Neural progenitor cell (in vitro differentiated cells): ENCODE measurements around the gene ADORA1.

Experiments
- EZH2phosphoT487 ChIP-seq: fragments of 200-600 bp; sonication (generic); IDR thresholded peaks from 2 replicates; pipeline ENCODE4 v1.6.1; 2017; ENCODE audit warnings: antibody characterized with exemption
- TF ChIP-seq, protein P1 (sequence below): fragments of 200-600 bp; sonication (generic); IDR thresholded peaks from 2 replicates; pipeline ENCODE4 v1.5.1; 2017; ENCODE audit warnings: antibody characterized with exemption, mild to moderate bottlenecking

DNA sequence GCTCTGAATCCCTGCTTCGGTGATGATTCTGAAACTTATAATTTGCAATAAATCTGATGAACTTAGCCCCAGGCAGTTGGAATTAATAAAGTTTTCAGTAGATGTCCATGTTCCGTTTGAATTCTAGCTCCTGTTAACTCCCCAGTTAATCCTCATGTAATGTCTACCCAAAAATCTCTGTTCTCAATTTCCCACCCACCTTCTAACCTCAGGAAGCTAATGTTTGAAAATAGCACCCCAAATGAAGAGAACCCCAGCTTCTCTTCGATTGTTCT is 45.4 kb upstream of the ADORA1 start:
- no peak for TF ChIP-seq EZH2phosphoT487
- TF ChIP-seq, protein P1, sequence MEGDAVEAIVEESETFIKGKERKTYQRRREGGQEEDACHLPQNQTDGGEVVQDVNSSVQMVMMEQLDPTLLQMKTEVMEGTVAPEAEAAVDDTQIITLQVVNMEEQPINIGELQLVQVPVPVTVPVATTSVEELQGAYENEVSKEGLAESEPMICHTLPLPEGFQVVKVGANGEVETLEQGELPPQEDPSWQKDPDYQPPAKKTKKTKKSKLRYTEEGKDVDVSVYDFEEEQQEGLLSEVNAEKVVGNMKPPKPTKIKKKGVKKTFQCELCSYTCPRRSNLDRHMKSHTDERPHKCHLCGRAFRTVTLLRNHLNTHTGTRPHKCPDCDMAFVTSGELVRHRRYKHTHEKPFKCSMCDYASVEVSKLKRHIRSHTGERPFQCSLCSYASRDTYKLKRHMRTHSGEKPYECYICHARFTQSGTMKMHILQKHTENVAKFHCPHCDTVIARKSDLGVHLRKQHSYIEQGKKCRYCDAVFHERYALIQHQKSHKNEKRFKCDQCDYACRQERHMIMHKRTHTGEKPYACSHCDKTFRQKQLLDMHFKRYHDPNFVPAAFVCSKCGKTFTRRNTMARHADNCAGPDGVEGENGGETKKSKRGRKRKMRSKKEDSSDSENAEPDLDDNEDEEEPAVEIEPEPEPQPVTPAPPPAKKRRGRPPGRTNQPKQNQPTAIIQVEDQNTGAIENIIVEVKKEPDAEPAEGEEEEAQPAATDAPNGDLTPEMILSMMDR = no peak
